HG02884 (cell line): Measurements from ENCODE around the gene SYNDIG1L.
"Not testable (repeated sequence)": the region's sequence is repeated elsewhere in the genome, so short reads cannot be mapped to it uniquely, and the experiment has no call there.

Source experiments
- ATAC-seq: cut with Tn5 transposase; IDR thresholded peaks from one replicate; pipeline ENCODE4 v1.9.1; 2021; ENCODE audit warnings: mild to moderate bottlenecking, moderate library complexity; ENCODE audit not compliant: unreplicated experiment

The SYNDIG1L gene

DNA sequence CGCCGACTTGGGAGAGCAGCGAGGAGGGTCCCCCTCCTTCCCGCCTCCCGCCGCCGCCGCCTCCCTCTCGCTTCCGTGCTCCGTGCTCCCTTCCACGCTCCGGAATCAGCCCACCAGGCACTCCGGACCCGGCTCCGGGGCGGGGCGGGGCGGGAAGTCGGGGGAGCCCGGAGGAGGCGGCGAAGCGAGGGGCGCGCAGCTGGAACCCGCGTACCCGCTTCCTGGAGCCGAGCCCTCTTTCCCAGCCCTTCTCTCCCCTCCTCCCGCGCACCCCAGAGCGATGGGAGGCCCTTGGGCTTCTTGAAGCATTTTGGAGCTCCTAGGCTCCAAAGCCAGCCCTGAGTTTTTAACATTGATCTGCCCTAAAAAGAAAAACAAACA is at the start of gene SYNDIG1L:
SYNDIG1L (minus strand) TSS at position 9 of the 381 bp plus-strand sequence. CDS start 16,466 bp downstream, outside the sequence.
- ATAC-seq: no peak

GRCh38 chr14:74475678-74476077 is 49.7 kb upstream of the SYNDIG1L start:
- no peak for ATAC-seq

DNA sequence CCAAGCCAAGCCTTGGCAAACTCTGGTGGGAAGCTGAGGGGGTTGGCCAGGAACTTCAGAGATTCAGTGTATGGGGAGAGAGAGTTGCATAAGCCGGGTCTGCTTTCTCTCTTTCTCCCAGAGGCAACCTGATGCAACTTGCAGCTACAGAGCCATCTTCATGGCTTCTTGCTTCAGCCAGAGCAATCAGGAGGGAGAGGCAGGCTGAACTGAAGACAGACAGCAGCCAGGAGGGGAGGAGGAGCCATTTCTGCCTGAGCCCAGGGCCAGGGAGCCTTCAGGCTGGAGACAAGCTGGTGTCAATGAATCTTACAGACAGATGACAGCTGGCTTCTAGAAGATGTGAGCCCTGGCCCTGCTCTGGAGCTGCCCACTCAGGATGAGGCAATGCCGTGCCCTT is 48.4 kb upstream of the SYNDIG1L start:
- no peak for ATAC-seq

- ATAC-seq: no peak
Observed at GRCh38 chr14:74472601-74473000, 46.6 kb upstream of the SYNDIG1L start.

- no peak for ATAC-seq
Observed at GRCh38 chr14:74469548-74470518, 43.8 kb upstream of the SYNDIG1L start.

DNA sequence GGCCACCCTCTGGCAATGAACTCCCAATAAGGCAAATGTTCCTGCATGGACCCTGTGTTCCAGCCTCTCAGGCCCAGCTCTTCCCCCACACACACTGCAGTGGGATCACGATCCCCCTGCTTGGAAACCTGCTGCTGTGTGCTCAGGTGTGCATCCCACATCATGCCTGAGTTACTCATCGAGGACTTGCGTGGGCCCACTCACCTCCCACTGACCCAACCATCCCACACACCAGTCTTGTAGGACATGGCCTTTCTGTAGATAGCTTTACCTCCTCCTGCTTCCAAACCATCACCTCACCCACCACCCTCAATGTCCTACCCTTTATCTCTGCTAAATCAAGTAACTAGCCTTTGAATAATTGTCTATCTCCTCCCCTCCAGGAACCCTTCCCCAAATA is 42.5 kb upstream of the SYNDIG1L start:
- ATAC-seq: no peak

GRCh38 chr14:74465335-74465734 is 39.3 kb upstream of the SYNDIG1L start:
- no peak for ATAC-seq

- no peak for ATAC-seq
Observed at GRCh38 chr14:74464785-74465184, 38.8 kb upstream of the SYNDIG1L start.

- no peak for ATAC-seq
Observed at GRCh38 chr14:74463697-74464096, 37.7 kb upstream of the SYNDIG1L start.

DNA sequence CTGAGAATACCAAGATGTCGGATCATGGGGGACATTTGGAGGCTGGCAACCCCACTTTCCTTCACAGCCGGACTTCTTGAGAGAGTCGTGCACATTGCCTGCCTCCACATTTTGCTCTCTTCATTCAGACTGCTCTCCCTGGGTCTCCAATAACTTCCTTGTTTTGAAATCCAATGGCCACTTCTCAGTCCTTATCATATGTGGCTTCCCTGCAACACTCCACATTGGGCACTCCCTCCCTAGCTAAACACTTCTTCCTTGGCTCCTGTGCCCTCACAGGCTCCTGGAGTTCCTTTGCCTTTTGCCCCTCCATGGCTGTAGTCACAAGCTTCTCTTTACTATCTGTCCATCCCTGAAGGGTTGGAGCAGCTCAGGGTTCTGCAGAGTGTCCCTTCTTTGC is 37.0 kb upstream of the SYNDIG1L start:
- no peak for ATAC-seq

GRCh38 chr14:74459976-74460375 is 34.0 kb upstream of the SYNDIG1L start:
- ATAC-seq: no peak

- ATAC-seq: peak; percentile 48
Observed at GRCh38 chr14:74459289-74459946, 33.4 kb upstream of the SYNDIG1L start.

GRCh38 chr14:74457565-74457895 is 31.5 kb upstream of the SYNDIG1L start:
- no peak for ATAC-seq

DNA sequence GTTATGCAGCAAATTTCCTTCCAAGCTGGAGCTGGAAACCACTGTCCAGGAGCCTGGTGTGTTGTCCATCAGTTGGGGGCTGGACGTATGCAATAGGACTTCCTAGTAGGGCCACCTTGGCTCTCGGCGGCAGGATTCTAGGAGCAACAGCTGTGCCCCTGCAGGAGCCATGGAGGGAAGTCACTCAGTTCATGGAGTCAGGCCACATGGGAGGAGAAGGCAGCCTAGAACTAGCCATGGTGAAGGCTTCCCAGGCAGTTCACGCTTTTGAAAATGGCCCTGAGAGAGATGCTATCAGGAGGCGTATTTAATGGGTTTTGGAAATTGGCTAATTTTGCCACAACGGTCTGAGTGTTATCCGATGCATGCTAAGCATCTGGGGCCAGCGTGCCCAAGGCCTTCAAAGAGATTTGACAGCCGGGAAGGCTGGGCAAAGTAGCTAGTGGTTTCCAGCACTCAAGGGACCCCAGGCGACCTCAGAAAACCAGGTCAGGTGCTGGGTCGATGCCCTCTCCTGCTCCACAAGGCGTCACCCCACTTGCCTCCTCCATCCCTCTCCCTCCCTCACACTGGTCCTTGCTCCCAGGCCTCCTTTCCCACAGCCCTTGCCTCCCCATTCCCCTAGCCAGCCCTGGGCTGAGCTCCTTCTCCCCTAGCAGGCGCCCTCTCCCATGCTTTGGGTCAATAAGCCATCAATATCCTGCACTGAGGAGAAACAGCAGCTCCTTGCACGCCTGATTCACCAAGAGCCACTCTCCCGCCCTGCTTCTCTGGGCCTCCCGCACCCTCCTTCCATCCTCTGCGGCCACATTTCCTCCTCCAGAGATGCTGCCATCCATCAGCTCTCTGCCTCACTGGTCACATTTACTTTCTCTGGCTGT is 30.9 kb upstream of the SYNDIG1L start:
- no peak for ATAC-seq

- ATAC-seq: not testable (repeated sequence)
Observed at GRCh38 chr14:74454397-74454796, 28.4 kb upstream of the SYNDIG1L start.

GRCh38 chr14:74444866-74445265 is 18.9 kb upstream of the SYNDIG1L start:
- ATAC-seq: no peak

- ATAC-seq: no peak
Observed at GRCh38 chr14:74442757-74443156, 16.7 kb upstream of the SYNDIG1L start.

GRCh38 chr14:74441113-74441512 is 15.1 kb upstream of the SYNDIG1L start:
- no peak for ATAC-seq

GRCh38 chr14:74438351-74438915 is 12.4 kb upstream of the SYNDIG1L start:
- no peak for ATAC-seq

GRCh38 chr14:74437496-74438053 is 11.6 kb upstream of the SYNDIG1L start:
- no peak for ATAC-seq

DNA sequence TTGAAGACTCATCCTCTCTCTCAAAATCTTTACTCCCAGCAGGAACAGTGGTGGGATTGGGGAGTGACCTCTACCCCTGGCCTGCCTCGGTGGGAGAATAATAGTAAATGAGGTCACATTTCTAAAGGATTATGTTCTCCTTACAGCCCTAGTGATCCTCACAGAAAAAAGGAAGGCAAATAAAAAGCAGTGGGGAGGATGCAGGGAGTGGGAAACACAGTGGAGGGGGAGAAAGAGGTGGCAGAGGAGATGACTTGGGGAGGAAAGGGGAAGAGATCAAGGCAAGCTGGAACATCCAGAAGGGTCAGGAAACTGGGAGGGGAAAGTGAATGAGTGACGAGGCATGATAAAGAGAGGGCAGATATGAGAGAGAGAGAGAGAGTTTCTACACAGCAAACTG is 8.3 kb upstream of the SYNDIG1L start:
- ATAC-seq: no peak
